ACC112 (cell line): ENCODE results near the gene ANKRD20A1.
"Not testable (repeated sequence)": the region's sequence is repeated elsewhere in the genome, so short reads cannot be mapped to it uniquely, and the experiment has no call there.

Source experiments
- H2AFZ ChIP-seq: fragments of 200-600 bp; sonication (generic); one replicate; pipeline ENCODE4 v1.6.0; 2017; ENCODE audit warnings: antibody characterized with exemption, low read length; ENCODE audit not compliant: unreplicated experiment
- H3K27ac ChIP-seq: fragments of 200-600 bp; sonication (generic); 2 replicates; pipeline ENCODE4 v1.5.1; 2014; ENCODE audit warnings: low read depth, mild to moderate bottlenecking, antibody characterized with exemption, low read length, moderate library complexity
- H3K27me3 ChIP-seq: fragments of 200-600 bp; sonication (generic); 2 replicates; pipeline ENCODE4 v1.6.1; 2014; ENCODE audit warnings: mild to moderate bottlenecking, antibody characterized with exemption, low read length, moderate library complexity, mixed read lengths; ENCODE audit not compliant: insufficient read depth
- H3K36me3 ChIP-seq: fragments of 200-600 bp; sonication (generic); 2 replicates; pipeline ENCODE4 v1.6.1; 2016; ENCODE audit warnings: mild to moderate bottlenecking, antibody characterized with exemption, low read length, moderate library complexity, mixed read lengths; ENCODE audit not compliant: insufficient read depth
- H3K4me1 ChIP-seq: fragments of 200-600 bp; sonication (generic); one replicate; pipeline ENCODE4 v1.6.1; 2016; ENCODE audit warnings: low read length, mixed read lengths; ENCODE audit not compliant: insufficient read depth, unreplicated experiment, control insufficient read depth
- H3K4me3 ChIP-seq: fragments of 200-600 bp; sonication (generic); 2 replicates; pipeline ENCODE4 v1.5.1; 2014; ENCODE audit warnings: mild to moderate bottlenecking, low read depth, low read length
- H3K79me2 ChIP-seq: fragments of 200-600 bp; sonication (generic); one replicate; pipeline ENCODE4 v1.6.0; 2016; ENCODE audit warnings: low read length; ENCODE audit not compliant: control insufficient read depth, unreplicated experiment, insufficient read depth

Gene ANKRD20A1

DNA sequence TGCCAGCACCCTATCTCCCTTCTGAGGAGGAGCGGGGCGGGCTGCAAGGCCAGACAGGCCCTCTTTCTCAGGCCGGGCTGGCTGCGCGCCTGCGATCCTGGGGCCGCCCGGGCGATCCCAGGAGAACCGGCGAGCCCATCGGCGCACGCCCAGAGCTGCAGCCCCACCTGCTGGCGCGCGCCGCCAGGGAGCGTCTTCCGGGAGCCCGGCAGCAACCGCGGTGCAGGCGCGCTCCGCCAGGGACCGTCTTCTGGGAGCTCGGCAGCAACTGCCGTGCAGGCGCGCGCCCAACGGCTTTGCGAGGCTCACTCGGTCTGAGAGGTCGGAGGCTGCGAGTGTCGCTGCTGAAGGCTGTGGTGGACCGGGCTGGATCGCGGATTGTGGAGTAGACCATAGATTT lies at the start of gene ANKRD20A1:
Gene ANKRD20A1 (plus strand): TSS at position 61 of the 400 bp plus-strand sequence. CDS start 496 bp downstream, outside the sequence.
- H3K4me1 ChIP-seq, H3K27ac ChIP-seq, H2AFZ ChIP-seq, H3K79me2 ChIP-seq, H3K36me3 ChIP-seq, H3K27me3 ChIP-seq: not testable (repeated sequence)
- H3K4me3 ChIP-seq = 0 out of 2 replicates have a peak within 1 kb of the TSS, but pooled peaks have one; percentile 37

DNA sequence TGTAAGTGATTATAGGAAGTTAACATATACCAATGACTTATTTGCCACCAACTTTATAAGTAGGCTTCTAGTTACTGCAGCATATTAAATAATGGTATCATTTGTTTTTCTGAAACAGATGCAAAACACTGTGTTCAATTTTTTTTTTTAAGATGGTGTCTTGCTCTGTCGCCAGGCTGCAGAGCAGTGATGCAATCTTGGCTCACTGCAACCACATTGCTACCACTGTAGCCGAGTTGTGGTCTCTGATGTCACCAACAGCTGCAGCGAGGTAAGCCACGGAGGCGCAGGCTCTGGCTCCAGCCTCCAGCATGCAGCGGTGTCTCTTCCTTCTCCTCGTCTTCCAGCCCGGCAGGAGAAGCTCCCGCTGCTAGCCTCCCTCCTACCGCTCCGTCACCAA lies 26.6 kb upstream of the ANKRD20A1 start:
- not testable (repeated sequence) for H3K27ac ChIP-seq, H3K27me3 ChIP-seq, H3K79me2 ChIP-seq, H3K4me1 ChIP-seq, H2AFZ ChIP-seq, H3K4me3 ChIP-seq, H3K36me3 ChIP-seq
